ENCODE measurements around the gene PIEZO1. TPM values are rescaled to one million over a fixed set of nuclear protein-coding genes. Genes with fewer than 3 reads are reported as not detected.
A peak's percentile ranks its signal among the peaks of the same experiment; 100 is the strongest.

The PIEZO1 gene
- total RNA-seq, 6 donors from 2014 or later = 107 to 535 (median 239) TPM

DNA sequence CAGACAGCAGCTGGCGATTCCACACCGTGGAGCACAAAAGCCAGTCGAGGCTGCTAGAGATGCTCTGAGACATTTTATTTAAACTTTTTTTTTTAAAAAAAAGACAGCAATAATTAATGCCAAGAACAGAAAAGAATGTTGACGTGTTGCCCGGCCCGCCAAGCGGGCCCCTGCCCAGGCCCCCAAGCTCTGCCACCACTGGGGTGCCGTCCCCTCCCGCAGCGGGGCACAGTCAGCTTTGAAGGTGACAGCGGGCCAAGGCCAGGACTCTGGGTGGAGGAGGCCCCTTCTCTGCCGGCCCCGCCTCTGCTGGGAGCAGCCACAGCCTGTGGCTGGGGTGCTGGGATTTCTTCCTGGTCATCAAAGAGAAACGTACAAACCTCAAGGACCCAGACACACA, 88.6 kb downstream of the PIEZO1 start:
- H3K27ac ChIP-seq = peak overlapping the region in 2 of 4 donors; percentile 61 to 92
- no peak for DNase-seq
- no peak overlapping the region for H3K4me3 ChIP-seq
- no peak for ATAC-seq (ENCODE audit: low FRiP score in 2 of 2)
- peaks cover 12 to 45% (median 37%) of the 10 kb centered on the region in 4 donors for H3K36me3 ChIP-seq
- H3K27me3 ChIP-seq = no peaks in the 10 kb centered on the region
- TF ChIP-seq, protein P1, sequence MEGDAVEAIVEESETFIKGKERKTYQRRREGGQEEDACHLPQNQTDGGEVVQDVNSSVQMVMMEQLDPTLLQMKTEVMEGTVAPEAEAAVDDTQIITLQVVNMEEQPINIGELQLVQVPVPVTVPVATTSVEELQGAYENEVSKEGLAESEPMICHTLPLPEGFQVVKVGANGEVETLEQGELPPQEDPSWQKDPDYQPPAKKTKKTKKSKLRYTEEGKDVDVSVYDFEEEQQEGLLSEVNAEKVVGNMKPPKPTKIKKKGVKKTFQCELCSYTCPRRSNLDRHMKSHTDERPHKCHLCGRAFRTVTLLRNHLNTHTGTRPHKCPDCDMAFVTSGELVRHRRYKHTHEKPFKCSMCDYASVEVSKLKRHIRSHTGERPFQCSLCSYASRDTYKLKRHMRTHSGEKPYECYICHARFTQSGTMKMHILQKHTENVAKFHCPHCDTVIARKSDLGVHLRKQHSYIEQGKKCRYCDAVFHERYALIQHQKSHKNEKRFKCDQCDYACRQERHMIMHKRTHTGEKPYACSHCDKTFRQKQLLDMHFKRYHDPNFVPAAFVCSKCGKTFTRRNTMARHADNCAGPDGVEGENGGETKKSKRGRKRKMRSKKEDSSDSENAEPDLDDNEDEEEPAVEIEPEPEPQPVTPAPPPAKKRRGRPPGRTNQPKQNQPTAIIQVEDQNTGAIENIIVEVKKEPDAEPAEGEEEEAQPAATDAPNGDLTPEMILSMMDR (IDR thresholded peaks at IDR 0.05) = no peak
- TF ChIP-seq POLR2A (IDR thresholded peaks at IDR 0.05) (no peak), POLR2AphosphoS5 (IDR thresholded peaks at IDR 0.05) (no peak), EP300 (IDR thresholded peaks at IDR 0.05) (no peak)
- 88 to 93% methylated on average over 10 to 12 of the region's 14 CpGs for WGBS, 2 donors
- H3K4me1 ChIP-seq = peaks cover 18 to 57% (median 29%) of the 10 kb centered on the region in 4 donors
- no peaks in the 10 kb centered on the region for H3K9me3 ChIP-seq

DNA sequence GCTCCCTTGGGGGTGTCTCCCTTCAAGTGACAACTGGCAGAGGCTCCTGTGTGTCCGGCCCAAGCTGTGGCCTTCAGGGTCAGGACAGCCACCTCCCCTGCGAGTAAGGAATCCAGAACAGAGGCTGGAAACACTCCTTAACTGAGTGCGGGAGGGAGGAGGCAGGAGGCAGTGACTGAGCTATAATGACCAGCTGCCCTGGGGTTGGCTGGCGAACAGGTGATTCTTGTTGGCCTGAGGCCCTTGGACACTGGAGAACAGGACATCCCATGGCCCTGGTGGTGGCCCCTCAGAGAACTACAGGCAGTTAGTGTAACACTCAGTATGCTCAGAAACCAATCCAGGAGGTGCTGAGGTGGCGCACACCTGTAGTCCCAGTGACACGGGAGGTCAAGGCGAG, 89.3 kb downstream of the PIEZO1 start:
- no peak overlapping the region for H3K4me3 ChIP-seq
- no peaks in the 10 kb centered on the region for H3K9me3 ChIP-seq
- TF ChIP-seq EP300 (IDR thresholded peaks at IDR 0.05) = no peak
- TF ChIP-seq, protein P1 (IDR thresholded peaks at IDR 0.05) = no peak
- TF ChIP-seq POLR2AphosphoS5 (IDR thresholded peaks at IDR 0.05) = no peak
- no peak for TF ChIP-seq POLR2A (IDR thresholded peaks at IDR 0.05)
- H3K27me3 ChIP-seq = no peaks in the 10 kb centered on the region
- H3K36me3 ChIP-seq = peaks cover 12 to 45% (median 37%) of the 10 kb centered on the region in 4 donors
- ATAC-seq (ENCODE audit: low FRiP score in 2 of 2) (no peak), DNase-seq (no peak)
- peak overlapping the region in 1 of 4 donors; percentile 92 for H3K27ac ChIP-seq
- peaks cover 13 to 57% (median 23%) of the 10 kb centered on the region in 4 donors for H3K4me1 ChIP-seq
- WGBS, 2 donors = 98 to 100% methylated on average over 6 to 7 of the region's 7 CpGs

DNA sequence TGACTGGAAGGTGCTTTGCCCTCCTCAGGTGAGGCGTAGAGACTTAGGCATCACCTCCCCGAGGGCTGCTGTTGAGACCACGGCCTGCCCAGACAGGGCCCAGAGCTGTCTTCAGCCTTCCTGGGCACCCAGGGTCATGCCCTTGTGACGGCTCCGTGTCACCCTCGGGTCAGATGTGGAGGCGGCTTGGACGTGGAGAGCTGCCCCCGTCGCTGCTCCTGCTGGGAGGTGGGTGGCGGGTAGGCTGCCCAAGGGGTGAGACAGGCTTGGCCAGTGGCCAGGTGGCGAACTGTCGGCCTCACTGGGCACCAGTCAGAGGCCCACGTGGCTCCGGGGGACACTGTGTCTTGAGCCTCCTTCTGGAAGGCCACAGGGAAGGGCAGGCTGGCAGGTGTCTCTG, 89.8 kb downstream of the PIEZO1 start:
- TF ChIP-seq POLR2A (IDR thresholded peaks at IDR 0.05) = no peak
- no peak for TF ChIP-seq POLR2AphosphoS5 (IDR thresholded peaks at IDR 0.05)
- TF ChIP-seq EP300 (IDR thresholded peaks at IDR 0.05) = no peak
- TF ChIP-seq, protein P1 (IDR thresholded peaks at IDR 0.05) = no peak
- peak in 1 of 2 donors; percentile 79 for DNase-seq
- no peak overlapping the region for H3K27ac ChIP-seq
- WGBS, 2 donors = 80% methylated on average over 12 of the region's 15 CpGs; no CpG with 5 or more reads in 1 of the 2 donors
- no peak overlapping the region for H3K4me3 ChIP-seq
- no peaks in the 10 kb centered on the region for H3K9me3 ChIP-seq
- peaks cover 8 to 52% (median 18%) of the 10 kb centered on the region in 4 donors for H3K4me1 ChIP-seq
- no peak for ATAC-seq (ENCODE audit: low FRiP score in 2 of 2)
- peaks cover 12 to 42% (median 37%) of the 10 kb centered on the region in 4 donors for H3K36me3 ChIP-seq
- H3K27me3 ChIP-seq = no peaks in the 10 kb centered on the region

DNA sequence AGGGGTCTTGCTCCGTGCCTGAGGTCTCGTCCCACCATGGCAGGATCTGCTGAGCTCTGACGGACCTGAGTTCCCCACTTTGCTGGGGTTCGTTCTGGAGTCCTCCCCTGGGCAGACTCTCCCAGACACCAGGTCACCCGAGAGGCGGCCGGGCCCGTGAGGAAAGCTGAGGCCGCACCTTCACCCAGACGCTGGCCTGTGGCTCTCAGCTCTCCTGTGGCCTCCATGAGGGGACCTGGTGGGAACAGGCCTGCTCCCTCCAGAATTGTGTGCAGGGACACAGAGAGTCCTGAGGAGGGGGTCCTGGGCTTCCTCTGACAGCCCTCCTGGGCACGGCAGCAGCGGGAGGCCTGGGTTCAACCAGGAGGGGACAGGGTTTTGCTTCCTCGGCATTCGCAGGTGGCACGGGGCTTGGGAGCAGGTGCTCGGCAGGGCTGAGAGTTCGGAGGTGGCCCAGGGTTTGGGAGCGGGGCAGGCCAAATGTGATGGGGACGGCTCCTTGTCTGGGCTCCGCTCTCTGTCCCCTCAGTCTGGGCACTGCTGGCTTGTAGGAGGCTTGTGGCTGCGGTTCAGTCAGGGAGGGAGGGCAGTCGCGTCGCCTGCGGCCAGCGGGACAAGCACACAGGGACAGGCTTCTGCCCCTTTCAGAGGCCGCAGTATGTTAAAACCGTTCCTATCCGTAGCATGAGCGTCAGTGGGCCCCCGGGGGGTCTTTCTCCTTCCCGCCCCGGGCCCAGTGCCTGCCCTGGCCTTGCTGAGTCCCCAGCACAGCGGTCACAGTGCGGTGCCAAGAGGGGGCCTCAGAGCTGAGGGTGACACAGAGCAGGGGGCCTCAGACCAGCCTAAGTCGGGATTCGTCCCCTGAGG, 90.6 kb downstream of the PIEZO1 start:
- Histone ChIP-seq H3K4me3 (no peak overlapping the region), H3K4me1 (peaks cover 0 to 44% (median 10%) of the 10 kb centered on the region in 4 donors), H3K36me3 (peaks cover 12 to 37% (median 33%) of the 10 kb centered on the region in 4 donors), H3K27ac (no peak overlapping the region), H3K9me3 (no peaks in the 10 kb centered on the region), H3K27me3 (no peaks in the 10 kb centered on the region)
- DNase-seq (peak in 1 of 2 donors; percentile 75), ATAC-seq (ENCODE audit: low FRiP score in 2 of 2) (no peak)
- WGBS, 2 donors = 91 to 100% methylated on average over 5 to 37 of the region's 37 CpGs
- TF ChIP-seq EP300 (IDR thresholded peaks at IDR 0.05) (no peak), POLR2AphosphoS5 (IDR thresholded peaks at IDR 0.05) (no peak), POLR2A (IDR thresholded peaks at IDR 0.05) (no peak)
- TF ChIP-seq, protein P1 (IDR thresholded peaks at IDR 0.05) = no peak
